Measurements from ENCODE around the gene KRR1.
A peak's percentile ranks its signal among the peaks of the same experiment; 100 is the strongest.
"Not testable (repeated sequence)": the region's sequence is repeated elsewhere in the genome, so short reads cannot be mapped to it uniquely, and the experiment has no call there.

Gene KRR1

GRCh38 chr12:75474116-75474515 lies 37.3 kb downstream of the KRR1 start:
- DNase-seq = no peak

- no peak for DNase-seq
Observed at GRCh38 chr12:75471902-75472890, 39.2 kb downstream of the KRR1 start.

- DNase-seq = no peak
Observed at GRCh38 chr12:75460204-75460603, 51.2 kb downstream of the KRR1 start.

GRCh38 chr12:75459755-75460154 lies 51.7 kb downstream of the KRR1 start:
- no peak for DNase-seq

- not testable (repeated sequence) for DNase-seq
Observed at GRCh38 chr12:75457866-75458265, 53.5 kb downstream of the KRR1 start.

GRCh38 chr12:75457191-75457590 lies 54.2 kb downstream of the KRR1 start:
- DNase-seq = peak in 2 of 6 experiments; percentile 16 to 27

- no peak for DNase-seq
Observed at GRCh38 chr12:75455839-75456238, 55.6 kb downstream of the KRR1 start.

- DNase-seq = no peak
Observed at GRCh38 chr12:75452675-75453330, 58.6 kb downstream of the KRR1 start.

- no peak for DNase-seq
Observed at GRCh38 chr12:75447691-75448393, 63.6 kb downstream of the KRR1 start.

- no peak for DNase-seq
Observed at GRCh38 chr12:75446857-75447256, 64.6 kb downstream of the KRR1 start.

GRCh38 chr12:75445137-75445507 lies 66.3 kb downstream of the KRR1 start:
- not testable (repeated sequence) for DNase-seq

GRCh38 chr12:75444429-75445136 lies 66.8 kb downstream of the KRR1 start:
- DNase-seq = no peak

- no peak for DNase-seq
Observed at GRCh38 chr12:75443709-75444108, 67.7 kb downstream of the KRR1 start.

- not testable (repeated sequence) for DNase-seq
Observed at GRCh38 chr12:75442454-75442853, 69.0 kb downstream of the KRR1 start.

- DNase-seq = not testable (repeated sequence)
Observed at GRCh38 chr12:75441687-75442449, 69.5 kb downstream of the KRR1 start.

Data from stimulated activated naive CD4-positive, alpha-beta T cell (primary cell).